ENCODE results near the gene NYAP2.

Gene NYAP2

DNA sequence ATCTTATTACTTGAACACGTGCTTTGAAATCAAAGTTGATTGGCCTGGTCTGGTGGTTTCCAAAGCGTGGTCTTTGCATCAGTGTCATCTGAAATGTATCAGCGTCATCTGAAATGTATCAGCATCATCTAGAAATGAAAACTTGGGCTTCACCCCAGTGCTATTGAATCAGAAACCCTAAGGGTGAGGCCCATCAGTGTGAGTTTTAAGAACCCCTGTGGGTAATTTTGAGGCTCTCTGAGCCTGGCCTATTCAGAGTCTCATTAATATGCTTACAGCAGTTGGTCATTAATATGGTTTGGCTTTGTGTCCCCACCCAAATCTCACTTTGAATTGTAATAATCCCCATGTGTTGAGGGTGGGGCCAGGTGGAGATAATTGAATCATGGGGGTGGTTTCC lies 85.2 kb downstream of the NYAP2 start:
- Histone ChIP-seq H3K27ac (no peak overlapping the region), H3K4me3 (ENCODE audit: low read depth, low read length) (no peak overlapping the region), H3K9me3 (ENCODE audit: severe bottlenecking) (no peaks in the 10 kb centered on the region), H3K36me3 (no peaks in the 10 kb centered on the region), H3K27me3 (ENCODE audit: insufficient read depth, low read depth, severe bottlenecking) (no peaks in the 10 kb centered on the region)
- TF ChIP-seq, protein P1, sequence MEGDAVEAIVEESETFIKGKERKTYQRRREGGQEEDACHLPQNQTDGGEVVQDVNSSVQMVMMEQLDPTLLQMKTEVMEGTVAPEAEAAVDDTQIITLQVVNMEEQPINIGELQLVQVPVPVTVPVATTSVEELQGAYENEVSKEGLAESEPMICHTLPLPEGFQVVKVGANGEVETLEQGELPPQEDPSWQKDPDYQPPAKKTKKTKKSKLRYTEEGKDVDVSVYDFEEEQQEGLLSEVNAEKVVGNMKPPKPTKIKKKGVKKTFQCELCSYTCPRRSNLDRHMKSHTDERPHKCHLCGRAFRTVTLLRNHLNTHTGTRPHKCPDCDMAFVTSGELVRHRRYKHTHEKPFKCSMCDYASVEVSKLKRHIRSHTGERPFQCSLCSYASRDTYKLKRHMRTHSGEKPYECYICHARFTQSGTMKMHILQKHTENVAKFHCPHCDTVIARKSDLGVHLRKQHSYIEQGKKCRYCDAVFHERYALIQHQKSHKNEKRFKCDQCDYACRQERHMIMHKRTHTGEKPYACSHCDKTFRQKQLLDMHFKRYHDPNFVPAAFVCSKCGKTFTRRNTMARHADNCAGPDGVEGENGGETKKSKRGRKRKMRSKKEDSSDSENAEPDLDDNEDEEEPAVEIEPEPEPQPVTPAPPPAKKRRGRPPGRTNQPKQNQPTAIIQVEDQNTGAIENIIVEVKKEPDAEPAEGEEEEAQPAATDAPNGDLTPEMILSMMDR (IDR thresholded peaks at IDR 0.05; ENCODE audit: low read depth, low read length): no peak
- no peak for DNase-seq

DNA sequence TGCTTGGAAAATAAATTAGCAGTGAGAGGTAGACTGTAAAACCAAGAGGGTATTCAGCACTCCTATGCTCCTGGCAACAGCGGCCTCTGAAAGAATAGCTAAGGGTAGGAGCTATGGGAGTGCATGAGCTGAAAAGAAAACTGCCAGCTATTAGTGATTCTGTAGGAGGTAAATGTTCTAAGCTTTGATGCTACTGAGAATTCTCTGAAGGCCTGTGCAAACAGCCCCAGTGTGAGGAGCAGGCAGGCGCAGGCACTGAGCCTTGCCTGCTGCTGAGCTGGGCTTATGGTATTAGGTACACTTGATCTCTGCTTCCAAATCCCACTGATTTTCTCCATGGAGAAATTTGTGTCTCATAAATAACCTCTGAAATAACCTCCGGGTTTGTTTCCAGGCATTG lies 86.7 kb downstream of the NYAP2 start:
- no peaks in the 10 kb centered on the region for H3K9me3 ChIP-seq (ENCODE audit: severe bottlenecking)
- H3K36me3 ChIP-seq: no peaks in the 10 kb centered on the region
- no peaks in the 10 kb centered on the region for H3K27me3 ChIP-seq (ENCODE audit: insufficient read depth, low read depth, severe bottlenecking)
- DNase-seq: peak; percentile 64
- TF ChIP-seq, protein P1 (IDR thresholded peaks at IDR 0.05; ENCODE audit: low read depth, low read length): no peak
- no peak overlapping the region for H3K4me3 ChIP-seq (ENCODE audit: low read depth, low read length)
- no peak overlapping the region for H3K27ac ChIP-seq

DNA sequence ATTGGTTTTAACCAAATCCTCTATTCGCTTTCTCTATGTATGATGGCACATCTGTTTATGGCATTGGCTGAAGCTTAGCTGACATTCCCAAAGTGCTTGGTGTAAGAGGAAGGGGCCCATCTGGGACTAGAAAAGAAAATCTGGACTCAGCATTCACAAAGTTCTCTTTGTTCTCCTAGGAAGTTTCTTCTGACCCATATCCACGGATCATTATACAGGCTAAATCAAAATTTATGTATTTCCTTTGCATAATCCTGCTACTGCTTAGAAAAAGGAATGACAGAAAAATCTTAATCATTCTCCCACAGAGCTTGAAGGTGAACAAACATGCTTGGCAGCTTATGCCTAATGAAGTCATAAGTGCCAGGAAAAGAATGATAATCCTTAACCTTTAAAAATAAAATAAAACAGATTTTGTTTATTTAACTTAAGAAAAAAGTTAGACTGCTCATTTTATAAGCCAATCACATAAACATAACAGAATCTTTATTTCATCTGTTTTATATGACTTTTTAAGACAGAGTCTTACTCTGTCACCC lies 88.4 kb downstream of the NYAP2 start:
- Histone ChIP-seq H3K27ac (no peak overlapping the region), H3K27me3 (ENCODE audit: insufficient read depth, low read depth, severe bottlenecking) (no peaks in the 10 kb centered on the region), H3K9me3 (ENCODE audit: severe bottlenecking) (no peaks in the 10 kb centered on the region), H3K4me3 (ENCODE audit: low read depth, low read length) (no peak overlapping the region), H3K36me3 (no peaks in the 10 kb centered on the region)
- TF ChIP-seq, protein P1 (IDR thresholded peaks at IDR 0.05; ENCODE audit: low read depth, low read length): no peak
- DNase-seq: no peak

DNA sequence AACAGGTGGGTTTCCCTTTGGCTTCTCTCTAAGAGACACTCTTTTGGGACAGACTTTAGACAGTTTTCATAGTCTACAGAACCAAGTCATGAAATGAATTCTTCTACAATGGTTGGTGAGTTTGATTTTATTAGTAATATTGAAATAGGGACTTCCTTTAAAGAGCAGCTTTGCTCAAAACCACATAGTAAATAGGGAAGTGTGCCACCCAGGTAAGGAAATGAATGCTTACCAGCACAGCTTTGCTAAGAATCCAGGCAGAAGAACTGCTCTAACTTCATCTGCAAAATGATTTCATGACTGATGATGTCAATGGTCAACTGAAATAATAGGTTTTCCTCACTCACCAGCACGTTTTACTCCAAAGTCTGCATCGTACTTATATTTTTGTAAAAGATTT lies 89.2 kb downstream of the NYAP2 start:
- no peak for DNase-seq
- no peak overlapping the region for H3K4me3 ChIP-seq (ENCODE audit: low read depth, low read length)
- H3K36me3 ChIP-seq: no peaks in the 10 kb centered on the region
- H3K27ac ChIP-seq: no peak overlapping the region
- TF ChIP-seq, protein P1 (IDR thresholded peaks at IDR 0.05; ENCODE audit: low read depth, low read length): no peak
- H3K9me3 ChIP-seq (ENCODE audit: severe bottlenecking): no peaks in the 10 kb centered on the region
- H3K27me3 ChIP-seq (ENCODE audit: insufficient read depth, low read depth, severe bottlenecking): no peaks in the 10 kb centered on the region

DNA sequence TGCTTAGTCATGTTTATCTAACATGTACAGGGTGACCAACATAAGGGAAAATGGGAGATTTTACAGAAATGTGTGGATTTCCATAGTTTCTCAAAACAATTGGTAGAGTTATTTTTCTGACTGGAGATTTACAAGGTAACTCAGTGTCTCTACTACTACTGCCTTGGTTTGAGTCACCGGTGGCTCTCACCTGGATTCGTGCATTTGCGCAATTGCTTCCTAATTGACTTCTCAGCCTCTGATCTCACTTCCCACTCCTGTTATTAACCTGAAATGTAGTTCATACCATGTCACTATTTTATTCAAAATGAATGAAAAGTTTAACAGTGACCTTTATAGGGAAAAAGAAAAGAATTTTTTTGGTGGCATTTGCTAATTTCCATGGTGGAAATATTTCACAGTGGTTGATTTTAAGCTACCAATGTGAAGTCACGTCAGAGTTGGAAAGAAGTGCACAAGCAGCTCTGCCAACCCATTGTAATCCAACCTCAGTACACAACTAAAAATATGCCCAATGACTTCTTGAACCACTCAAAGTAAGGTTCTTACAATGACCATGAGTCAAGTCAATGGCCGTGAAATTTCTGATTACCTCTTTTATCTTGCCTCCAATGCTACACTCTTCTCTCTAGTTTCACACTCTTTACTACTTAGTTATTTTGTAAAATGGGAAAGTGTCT lies 94.0 kb downstream of the NYAP2 start:
- Histone ChIP-seq H3K4me3 (ENCODE audit: low read depth, low read length) (no peak overlapping the region), H3K27ac (no peak overlapping the region), H3K9me3 (ENCODE audit: severe bottlenecking) (no peaks in the 10 kb centered on the region), H3K36me3 (no peaks in the 10 kb centered on the region), H3K27me3 (ENCODE audit: insufficient read depth, low read depth, severe bottlenecking) (no peaks in the 10 kb centered on the region)
- TF ChIP-seq, protein P1 (IDR thresholded peaks at IDR 0.05; ENCODE audit: low read depth, low read length): no peak
- no peak for DNase-seq

DNA sequence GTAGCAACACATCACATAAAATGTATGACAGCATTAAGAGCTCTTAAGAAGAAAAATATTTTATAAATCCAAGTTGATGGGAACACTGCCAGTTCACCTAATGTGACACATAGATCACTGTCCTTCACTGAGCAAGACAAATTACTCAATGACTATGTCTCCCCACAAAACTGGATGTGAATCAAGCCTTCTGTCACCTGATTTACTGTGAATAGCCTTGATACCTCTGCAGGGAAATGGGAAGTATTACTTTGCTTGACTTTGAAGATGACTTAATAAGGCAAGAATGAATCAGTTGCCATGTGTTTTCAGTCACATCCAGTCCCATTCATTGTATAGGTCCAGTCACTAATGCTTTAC lies 94.6 kb downstream of the NYAP2 start:
- no peak overlapping the region for H3K27ac ChIP-seq
- TF ChIP-seq, protein P1 (IDR thresholded peaks at IDR 0.05; ENCODE audit: low read depth, low read length): no peak
- no peak overlapping the region for H3K4me3 ChIP-seq (ENCODE audit: low read depth, low read length)
- H3K27me3 ChIP-seq (ENCODE audit: insufficient read depth, low read depth, severe bottlenecking): no peaks in the 10 kb centered on the region
- no peak for DNase-seq
- H3K9me3 ChIP-seq (ENCODE audit: severe bottlenecking): no peaks in the 10 kb centered on the region
- H3K36me3 ChIP-seq: no peaks in the 10 kb centered on the region
